Activated T-helper 9 cell treated with anti-CD3 and anti-CD28 coated beads, Interleukin-2, amount 50 U/mL, for 16 hours (primary cell): ENCODE results near the gene GLRX3.

Experiments
- DNase-seq: peaks from one replicate; pipeline ENCODE4 v3.0.0-alpha.2; 2020; ENCODE audit warnings: low read depth

The GLRX3 gene

DNA sequence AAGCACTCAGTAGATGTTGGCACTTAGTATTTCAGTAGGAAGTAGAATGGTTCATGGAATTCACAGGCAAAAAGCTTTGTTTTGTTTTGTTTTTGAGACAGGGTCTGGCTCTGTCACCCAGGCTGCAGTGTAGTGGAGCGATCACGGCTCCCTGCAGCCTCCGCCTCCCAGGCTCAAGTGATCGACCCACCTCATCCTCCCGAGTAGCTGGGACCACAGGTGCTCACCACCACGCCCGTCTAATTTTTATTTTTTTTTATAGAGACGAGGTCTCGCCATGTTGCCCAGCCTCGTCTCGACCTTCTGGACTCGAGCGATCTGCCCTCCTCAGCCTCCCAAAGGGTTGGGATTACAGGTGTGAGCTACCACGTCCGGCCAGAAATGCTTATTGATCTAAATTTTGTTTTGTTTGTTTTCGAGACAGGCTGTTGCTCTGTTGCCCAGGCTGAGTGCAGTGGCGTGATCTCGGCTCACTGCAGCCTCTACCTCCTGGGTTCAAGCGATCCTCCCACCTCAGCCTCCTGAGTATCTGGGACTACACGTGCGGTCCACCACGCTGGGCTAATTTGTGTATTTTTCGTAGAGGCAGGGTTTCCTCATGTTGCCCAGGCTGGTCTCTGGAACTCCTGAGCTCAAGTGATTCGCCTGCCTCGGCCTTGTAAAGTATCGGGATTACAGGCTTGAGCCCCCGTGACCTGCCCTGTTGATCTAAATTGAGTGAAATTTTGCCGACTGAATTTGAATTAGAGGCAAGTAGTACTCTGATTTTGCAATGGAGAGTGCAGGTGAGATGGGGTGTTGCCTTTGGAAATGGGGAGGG lies 1.7 kb downstream of the GLRX3 start:
- DNase-seq, result no peak

DNA sequence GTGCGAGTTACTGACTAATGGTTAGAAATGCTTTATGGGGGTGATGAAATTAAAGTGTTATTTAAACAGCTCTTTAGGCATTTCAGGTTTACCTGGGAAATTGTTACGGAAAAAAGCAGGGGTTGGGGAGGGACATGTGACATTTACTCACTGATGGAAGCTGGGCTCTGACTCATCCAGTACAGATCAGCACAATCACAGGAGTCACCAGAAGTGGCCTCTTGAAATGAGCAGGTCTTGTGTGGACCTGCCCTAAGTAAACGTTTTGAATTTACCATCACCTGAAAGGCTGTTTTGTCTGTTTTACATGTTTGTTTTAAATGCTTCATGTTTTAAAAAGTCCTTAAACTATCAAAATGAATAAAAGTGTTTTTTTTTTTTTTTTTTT lies 2.3 kb downstream of the GLRX3 start:
- no peak for DNase-seq

DNA sequence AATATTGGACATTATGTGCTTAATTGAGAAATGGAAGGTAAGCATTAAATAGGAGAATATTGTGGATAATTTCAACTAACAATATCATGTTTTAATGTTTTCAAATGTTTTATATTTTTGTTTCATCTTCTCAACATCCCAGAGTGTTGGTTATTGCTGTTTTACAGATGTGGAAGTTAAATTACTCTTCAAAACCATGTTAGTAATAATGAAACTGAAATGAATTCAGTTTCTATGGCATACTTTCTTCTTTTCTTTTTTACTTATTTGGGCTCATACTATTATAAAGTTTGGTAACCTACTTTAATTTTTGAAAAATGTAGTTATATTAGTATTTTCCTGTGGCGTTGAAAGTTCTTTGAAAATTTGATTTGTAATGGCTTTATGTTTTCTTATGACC lies 4.2 kb downstream of the GLRX3 start:
- DNase-seq, result no peak

DNA sequence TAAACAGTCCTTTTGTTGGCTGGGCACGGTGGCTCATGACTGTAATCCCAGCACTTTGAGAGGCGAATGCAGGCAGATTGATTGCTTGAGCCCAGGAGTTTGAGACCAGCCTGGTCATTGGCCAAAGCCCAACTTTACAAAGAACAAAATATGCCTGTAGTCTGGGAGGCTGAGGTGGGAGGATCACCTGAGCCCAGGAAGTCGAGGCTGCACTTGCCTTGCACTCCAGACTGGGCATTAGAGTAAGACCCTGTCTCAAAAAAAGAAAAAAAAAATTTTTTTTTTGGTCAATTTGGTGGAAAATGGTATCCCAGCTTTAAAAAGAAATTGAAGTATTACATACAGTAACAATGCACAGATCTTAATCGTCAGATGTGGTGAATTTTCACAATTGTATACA lies 4.8 kb downstream of the GLRX3 start:
- DNase-seq, result no peak

DNA sequence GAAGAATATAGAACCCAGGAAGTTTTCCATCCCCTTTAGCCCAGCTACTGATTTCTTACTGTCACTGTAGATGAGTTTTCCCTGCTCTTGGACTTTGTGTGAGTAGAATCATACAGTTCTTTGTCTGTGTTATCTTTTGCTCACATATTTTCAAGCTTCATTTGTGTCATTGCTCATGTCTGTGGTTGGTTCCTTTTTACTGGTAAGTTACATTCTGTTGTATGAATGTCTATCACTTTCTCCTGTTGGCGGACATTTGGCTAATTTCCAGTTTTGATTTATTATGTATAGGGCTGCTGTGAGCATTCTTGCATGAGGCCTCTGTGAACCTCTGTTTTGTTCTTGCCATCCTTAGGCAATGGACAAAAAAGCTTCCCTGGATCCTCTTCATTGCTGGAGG lies 5.3 kb downstream of the GLRX3 start:
- no peak for DNase-seq

DNA sequence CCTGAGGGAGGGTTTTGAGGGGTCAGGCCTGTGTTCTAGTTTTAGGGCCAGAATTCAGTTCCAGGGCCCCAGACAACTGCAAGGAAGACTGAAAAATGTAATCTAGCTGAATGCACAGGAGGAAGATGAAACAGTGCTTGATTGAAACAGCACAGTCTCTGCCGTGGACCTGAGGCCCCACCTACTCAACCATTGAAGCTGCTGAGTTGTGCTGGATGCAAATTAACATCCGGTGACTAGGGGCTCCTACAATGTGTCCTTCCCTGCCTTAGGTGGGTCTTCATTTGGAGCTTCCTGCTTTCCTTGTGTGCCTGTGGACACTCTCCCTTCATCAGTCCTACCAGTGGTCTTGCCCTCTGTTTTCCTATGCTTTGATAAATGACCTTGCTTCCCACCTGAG lies 5.7 kb downstream of the GLRX3 start:
- DNase-seq, result no peak

DNA sequence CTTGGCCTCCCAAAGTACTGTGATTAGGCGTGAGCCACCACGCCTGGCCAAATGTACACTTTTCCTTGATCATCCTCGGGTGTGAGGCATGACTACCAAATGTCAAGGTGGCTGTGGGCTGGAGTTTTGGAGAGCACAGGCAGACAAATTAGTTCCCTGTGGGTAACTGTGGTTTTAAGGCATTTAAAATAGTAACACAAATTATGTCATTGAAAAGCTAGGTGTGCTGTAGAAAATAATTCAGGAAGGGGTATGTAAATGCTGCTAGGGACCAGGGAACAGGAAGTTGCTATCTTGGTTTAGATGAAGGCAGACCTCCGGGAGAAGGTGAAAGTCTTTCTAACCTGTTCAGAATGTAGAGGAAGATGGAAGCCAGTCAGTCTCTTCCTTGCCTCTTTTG lies 9.9 kb downstream of the GLRX3 start:
- DNase-seq, result no peak

DNA sequence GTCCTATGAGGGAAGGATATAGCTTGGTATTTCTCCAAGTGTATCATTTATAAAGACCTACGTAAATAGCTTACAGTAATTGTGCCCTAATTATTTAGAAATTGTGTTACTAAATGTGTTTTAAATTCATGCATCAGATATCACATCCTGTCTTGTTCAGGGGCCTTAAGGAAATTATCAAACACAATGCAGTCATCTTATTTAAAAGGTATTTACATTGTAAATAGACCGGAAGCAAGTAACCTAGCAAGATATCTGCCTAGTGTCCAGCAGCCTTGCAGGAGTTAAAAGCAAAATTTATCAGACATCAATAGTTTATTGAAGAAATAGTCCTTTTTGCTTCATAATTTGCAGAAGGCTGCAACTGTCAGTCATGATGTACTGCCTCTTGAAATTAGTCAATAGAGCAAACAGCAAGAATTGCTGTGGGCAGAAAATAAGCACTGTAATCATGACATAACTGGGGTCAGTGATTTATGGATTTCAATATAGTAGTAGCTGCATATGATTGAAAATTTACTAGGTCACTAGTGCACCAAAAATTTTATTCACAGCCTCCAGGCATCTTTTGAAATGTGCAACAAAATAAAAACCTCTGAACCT lies 23.1 kb downstream of the GLRX3 start:
- DNase-seq, result no peak

DNA sequence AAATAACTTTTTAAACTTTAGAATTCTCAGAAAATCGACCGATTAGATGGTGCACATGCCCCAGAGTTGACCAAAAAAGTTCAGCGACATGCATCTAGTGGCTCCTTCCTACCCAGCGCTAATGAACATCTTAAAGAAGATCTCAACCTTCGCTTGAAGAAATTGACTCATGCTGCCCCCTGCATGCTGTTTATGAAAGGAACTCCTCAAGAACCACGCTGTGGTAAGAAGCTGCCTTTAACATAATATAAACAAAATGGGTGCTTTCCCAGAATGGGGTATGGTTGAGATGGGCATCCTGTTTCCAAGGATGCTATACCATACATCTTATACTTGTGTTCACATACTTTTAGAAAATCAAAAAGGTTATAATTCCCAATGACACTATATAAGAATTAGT lies 24.6 kb downstream of the GLRX3 start:
- DNase-seq, result no peak

DNA sequence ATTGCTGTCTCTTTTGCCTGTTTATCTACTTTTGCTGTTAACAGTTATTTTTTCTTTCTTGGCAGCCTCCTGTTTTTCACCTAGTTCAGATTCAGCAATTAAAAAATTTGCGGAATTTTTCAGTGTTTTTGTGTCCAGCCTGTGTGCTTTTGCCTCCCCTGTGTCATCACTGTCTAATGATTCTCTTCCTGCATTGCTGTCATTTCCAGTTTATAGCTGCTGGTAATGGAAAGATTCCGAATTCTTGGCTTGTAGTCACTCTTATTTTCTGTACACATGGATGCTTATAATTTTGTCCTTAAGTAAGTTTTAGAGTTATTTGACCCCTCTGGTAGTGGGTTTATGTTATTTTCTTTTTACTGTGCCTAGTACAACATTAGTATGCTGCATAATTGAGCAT lies 25.1 kb downstream of the GLRX3 start:
- no peak for DNase-seq

DNA sequence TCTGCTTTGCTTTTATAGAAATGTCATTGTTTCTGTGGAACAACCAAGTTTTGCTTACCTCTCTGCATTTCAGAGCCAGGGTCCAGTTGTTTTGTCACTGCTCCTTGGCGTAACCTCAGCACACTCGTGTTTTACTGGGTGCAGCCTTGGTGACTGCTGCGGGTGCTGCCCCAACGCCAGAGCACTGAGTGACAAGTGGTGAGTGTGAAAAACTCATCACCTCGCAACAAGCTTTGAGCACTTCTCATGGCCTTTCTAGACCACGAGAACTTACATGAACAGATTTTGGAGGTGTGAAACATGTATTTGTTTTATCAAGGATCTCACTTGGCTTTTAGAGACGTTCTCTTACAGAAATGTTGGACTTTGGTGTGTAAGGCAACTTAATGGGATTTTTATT lies 31.0 kb downstream of the GLRX3 start:
- no peak for DNase-seq

DNA sequence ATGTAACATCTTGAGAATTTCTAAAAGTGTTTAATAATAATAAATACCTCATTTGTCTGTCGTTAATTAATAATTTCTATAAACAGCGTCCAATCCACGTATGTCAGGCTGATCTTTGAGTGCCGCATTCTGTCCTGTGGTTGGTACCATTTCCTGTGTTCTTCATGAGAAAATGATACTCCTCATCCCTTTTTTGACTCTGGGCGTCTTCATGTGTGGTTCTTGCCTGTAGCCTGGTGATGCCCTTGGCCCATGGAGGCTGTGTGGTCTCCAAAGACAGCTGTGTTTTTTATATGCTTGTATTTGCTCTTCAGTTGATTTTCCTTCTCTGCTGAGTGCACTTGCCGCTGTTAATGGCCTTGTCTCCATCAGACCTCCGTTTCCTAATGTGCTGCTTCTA lies 31.5 kb downstream of the GLRX3 start:
- DNase-seq, result no peak

DNA sequence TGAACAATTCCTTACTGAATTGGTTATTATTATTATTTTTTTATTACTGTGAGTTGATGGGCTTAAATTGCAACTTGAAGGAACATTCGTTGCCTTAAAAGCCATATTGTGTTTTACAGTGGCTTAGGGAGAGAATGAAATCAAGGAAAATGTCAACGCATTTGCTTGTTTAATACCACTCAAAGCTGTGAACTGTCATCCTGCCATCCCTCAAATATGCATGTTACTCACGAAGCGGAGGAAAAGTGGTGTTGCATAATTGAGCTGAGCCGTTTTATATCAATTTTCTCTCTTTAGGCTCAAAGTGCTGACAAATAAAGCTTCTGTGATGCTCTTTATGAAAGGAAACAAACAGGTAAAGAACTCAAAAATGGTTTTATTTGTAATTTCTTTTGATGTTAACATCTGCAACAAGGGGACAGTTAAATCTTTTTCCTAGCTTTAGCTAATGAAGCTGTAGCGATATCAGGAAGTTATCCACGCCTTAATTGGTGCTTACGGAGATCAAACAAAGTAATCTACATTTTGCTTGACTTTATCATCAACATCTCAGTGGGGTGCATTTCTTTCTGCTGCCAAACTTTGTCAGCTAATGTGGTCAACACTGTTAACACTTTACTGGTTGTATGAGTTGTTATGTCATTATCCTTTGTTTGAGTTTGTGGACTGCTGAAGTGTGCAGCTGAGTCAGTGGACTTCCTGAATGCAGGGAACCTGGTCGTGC lies 33.1 kb downstream of the GLRX3 start:
- no peak for DNase-seq

DNA sequence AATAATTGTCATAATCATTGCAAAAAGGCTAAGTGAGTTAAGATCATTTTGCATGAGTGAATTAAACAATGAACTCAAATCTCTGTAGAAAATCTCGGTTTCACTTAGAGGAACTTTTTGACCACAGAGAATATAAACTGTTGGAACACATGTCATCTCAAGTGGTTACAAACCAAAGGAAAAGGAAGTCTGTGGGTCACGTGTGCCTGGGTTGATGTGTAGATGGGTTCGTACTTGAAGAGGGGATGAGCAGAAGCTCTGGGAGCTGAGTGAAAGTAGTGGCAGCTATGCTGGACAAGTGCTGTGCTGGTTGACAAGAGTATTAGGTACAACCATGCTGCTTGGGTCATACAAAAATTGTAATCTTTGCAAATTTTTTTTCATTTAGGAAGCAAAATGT lies 35.0 kb downstream of the GLRX3 start:
- no peak for DNase-seq

DNA sequence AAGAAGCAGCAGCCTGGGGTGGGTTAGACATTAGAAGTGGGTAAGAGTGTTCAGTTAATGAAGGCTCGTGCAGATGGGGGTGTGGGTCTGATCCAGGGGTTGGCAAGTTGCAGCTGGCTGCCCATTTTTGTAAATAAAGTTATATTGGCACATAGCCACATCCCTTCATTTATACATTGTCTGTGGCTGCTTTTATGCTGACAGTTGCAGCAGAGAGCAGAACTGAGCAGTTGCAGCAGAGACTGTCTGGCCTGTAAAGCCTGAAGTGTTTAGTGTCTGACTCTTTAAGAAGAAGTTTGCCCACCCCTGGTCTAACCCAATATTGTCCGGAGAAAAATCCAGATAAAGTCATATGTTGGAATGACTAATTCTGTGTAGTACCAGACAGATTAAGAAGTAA lies 38.1 kb downstream of the GLRX3 start:
- DNase-seq, result no peak

DNA sequence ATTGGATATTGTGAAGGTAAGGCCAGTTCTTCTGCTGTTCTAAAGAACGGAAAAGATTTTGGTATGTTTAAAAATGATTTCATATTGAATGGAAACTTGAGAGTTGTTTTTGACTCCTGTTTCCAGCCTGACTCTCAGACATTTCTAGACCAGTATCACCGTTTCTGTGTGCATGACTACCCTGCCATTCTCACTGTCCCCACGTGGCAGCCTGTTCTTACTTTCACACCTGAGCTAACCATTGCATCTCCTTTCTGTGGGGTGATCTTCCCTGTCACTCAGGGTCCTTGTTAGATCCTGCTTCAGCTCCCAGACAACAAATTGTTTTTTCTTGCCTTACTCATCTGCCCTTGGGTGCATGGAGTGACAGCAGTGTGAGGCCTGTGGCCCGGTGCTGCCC lies 38.9 kb downstream of the GLRX3 start:
- DNase-seq, result no peak

DNA sequence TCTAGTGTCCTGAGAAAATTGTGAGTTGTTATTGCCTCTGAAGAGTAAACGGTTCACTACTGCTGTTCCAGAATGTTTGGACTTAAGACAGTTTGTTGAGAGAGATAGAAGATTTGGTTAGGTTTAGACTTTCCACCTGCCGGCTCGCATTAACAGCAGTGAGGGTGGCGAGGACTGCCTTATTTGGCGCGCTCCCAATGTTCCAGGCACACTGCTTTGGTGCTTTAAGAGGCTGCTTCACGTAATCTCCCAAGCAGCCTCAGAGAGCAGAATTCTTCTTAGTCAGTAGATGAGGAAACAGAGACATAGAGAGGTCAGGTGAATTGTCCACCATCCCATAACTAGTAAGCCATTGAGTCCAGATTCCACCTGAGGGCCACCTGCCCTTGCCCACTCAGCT lies 41.1 kb downstream of the GLRX3 start:
- no peak for DNase-seq

DNA sequence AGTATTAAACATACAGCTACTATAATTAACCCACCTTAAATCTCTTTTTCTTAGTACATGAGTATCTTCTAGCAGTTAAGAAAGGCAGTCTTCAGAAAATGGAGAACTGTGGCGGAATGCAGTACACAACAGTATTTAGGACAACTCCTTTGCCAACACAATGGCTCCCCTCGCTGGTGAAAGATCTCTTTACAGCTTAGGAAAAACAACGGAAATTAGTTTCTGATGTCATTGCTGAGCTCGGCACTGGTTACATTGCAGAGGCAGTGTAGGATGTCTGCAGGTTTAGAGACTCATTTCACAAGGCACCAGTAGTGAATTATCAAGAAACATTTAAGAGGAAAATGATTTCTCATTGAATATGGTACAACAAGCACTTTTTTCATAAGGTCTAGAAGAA lies 43.4 kb downstream of the GLRX3 start:
- no peak for DNase-seq

DNA sequence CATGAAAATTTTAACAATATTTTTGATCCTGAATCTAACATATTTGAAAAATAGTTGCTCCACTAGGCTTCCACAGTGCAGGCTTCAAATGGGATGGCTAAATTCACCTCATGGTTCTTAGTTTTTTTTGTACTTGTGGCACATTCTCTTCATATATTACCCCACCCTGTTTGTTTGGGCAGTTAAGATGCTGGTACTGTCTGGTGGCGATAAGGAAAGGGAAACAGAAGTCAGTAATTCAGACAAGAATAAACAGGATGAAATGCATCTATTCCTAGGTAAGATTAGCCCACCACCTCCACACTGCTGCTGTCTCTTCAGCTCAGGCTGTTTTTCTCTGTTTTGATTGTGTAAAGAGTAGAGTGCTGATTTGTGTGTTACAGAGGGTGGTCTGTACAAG lies 44.2 kb downstream of the GLRX3 start:
- DNase-seq, result no peak

DNA sequence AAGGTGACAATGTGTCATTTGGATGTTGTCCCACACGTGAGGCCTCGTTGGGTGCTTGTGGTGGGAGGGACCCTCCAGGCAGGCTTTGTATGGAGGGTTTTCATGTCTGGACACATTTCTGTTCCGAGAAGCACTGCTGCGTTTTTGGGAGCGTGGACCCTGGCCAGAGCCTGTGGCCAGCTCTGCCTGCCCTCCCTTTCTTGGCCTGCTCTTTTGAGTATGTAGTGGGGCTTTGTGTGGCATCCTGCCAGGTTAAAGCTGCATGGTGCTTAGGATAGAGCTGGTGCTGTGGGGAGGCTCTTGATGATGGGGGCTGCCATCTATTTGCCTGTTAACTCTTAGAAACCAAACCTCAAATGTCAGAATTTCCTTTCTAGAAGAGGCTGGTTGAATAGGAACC lies 45.7 kb downstream of the GLRX3 start:
- DNase-seq, result no peak

DNA sequence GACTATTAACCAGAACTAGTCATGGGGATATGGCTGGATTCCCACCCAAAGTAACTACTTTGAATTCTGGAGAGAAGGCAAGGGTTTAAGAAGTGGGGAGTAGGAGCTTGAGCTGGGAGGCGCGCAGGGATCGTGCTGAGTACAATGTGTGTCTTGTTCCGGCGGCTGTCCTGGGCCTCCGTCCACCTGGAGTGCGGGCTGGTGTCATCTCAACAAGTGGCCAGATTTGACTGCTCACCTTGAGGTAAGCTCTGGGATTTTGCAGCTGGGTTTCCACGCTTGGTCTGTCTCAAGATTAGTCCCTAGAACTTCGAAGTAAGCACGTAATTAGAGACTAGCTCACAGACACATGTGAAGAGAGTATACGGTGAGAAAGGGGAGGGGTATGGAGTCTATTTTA lies 49.4 kb downstream of the GLRX3 start:
- no peak for DNase-seq

DNA sequence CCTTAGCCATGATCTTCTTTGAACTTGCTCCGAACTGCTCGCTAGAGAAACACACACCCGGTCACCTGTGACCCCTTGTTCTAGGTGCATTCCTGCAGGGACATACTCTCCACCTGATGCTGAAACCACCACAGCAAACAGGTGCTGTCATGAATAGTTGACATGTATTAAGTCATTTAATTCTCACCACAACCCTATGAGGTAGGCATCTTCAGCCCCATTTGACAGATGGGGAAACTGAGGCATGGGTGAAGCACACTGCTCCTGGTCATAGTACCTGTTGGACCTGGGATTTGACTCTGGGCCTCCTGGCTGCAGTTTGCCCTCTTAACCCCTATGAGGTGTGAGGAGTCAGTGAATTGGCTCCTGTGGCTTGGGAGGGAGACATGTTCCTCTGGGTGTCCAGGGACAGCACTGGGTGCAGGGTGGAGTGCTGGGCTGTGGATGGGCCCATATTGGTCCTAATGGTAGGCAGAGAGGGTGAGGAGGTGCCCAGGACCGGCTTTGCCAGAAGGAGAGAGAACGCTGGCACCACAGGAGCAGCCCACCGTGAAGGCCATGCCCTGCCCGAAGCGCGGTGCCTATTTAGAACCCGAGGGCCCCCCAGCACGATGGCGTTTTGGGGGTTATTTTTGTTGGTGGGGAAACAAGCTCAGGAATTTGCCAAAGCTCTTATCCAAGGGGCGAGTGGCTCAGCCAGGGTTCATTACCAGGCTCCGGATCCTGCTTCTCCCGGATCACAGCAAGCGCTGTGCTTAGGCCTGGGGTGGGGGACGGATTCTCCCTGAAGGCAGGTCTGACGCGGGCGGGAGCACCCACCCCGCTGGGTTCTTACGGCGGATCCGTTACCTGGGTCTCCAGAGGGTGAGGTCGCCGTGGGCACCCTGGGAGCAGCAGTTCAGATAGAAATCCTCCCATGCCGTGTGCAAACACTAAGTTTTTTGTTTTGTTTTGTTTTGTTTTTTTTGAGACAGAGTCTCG lies 52.3 kb downstream of the GLRX3 start:
- no peak for DNase-seq
